Measurements from ENCODE around the gene B3GNT4. TPM values are rescaled to one million over a fixed set of nuclear protein-coding genes. Genes with fewer than 3 reads are reported as not detected.

The B3GNT4 gene
- total and polyA plus RNA-seq, 2 donors (not counting 3 experiments of a cell fraction or from before 2014, with no cell fraction given) = 0.11 to 0.31 TPM

GRCh38 chr12:122250047-122250446, 46.5 kb downstream of the B3GNT4 start:
- no peaks in the 10 kb centered on the region for H3K79me2 ChIP-seq (ENCODE audit: control insufficient read depth, insufficient read depth, low read length)
- intact Hi-C loops (cut with micrococcal nuclease) (no loop called here), dilution Hi-C loops (cut with MboI; ENCODE audit: extremely low pct_ligation_motif_present, low sequenced_read_pairs) (no loop called here)
- H4K20me1 ChIP-seq (replicated peaks; ENCODE audit: control insufficient read depth, extremely low read depth, insufficient read depth, low read length) = no peaks in the 10 kb centered on the region
- H3K4me2 ChIP-seq (ENCODE audit: insufficient read depth, low read length) = no peak overlapping the region
- H2AFZ ChIP-seq (ENCODE audit: low read depth, low read length) = no peak overlapping the region
- no peak overlapping the region for H3K9ac ChIP-seq (replicated peaks; ENCODE audit: extremely low read depth, insufficient read depth, low read length)
- CTCF ChIA-PET = interaction anchor here (0.9 kb wide), 1 partner anchor 19 kb away, joined by 3 read pairs; no protein-coding TSS in a partner anchor
- BruUV-seq (replicated peaks) = no TSS peak
- no peak for DNase-seq (ENCODE audit: low read depth, low spot score)
- no peaks in the 10 kb centered on the region for H3K4me1 ChIP-seq (ENCODE audit: control insufficient read depth, extremely low read depth, insufficient read depth, low read length)
- peaks cover 0 to 2% of the 10 kb centered on the region in 2 experiments for H3K36me3 ChIP-seq (ENCODE audit: control insufficient read depth in 2 of 2, extremely low read depth in 1 of 2, insufficient read depth in 2 of 2, low read length in 2 of 2)
- no peaks in the 10 kb centered on the region for H3K9me1 ChIP-seq (replicated peaks; ENCODE audit: control insufficient read depth, extremely low read depth, insufficient read depth, low read length)
- TF ChIP-seq JUN (IDR thresholded peaks at IDR 0.05; ENCODE audit: borderline replicate concordance, insufficient read depth, insufficient read length, low read depth) = no peak
- TF ChIP-seq FOS (IDR thresholded peaks at IDR 0.05; ENCODE audit: borderline replicate concordance, insufficient read depth, low read length) = no peak
- TF ChIP-seq CTCF (IDR thresholded peaks at IDR 0.05; ENCODE audit: extremely low read depth in 1 of 2, insufficient read depth in 1 of 2, low read depth in 1 of 2, low read length in 2 of 2) = no peak
- no peak for TF ChIP-seq EZH2 (IDR thresholded peaks at IDR 0.05; ENCODE audit: borderline replicate concordance, low read depth, low read length, severe bottlenecking)
- TF ChIP-seq POLR2AphosphoS5 (IDR thresholded peaks at IDR 0.05; ENCODE audit: insufficient read depth, low read depth, low read length) = no peak
- TF ChIP-seq, protein P1, sequence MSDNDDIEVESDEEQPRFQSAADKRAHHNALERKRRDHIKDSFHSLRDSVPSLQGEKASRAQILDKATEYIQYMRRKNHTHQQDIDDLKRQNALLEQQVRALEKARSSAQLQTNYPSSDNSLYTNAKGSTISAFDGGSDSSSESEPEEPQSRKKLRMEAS (IDR thresholded peaks at IDR 0.05; ENCODE audit: insufficient read depth, insufficient read length) = no peak
- no peak for TF ChIP-seq GATA2 (IDR thresholded peaks at IDR 0.05; ENCODE audit: insufficient read depth, insufficient read length, low read depth, low read length)
- no peak for TF ChIP-seq POLR2A (IDR thresholded peaks at IDR 0.05; ENCODE audit: low read depth, low read length)
- TF ChIP-seq MYC (IDR thresholded peaks at IDR 0.05; ENCODE audit: low read depth, low read length) = no peak
- no peak for FAIRE-seq
- POLR2A ChIA-PET = no interaction called here
- no peaks in the 10 kb centered on the region for H3K27me3 ChIP-seq (ENCODE audit: control insufficient read depth in 2 of 2, insufficient read depth in 2 of 2, low read length in 2 of 2)
- no peaks in the 10 kb centered on the region for H3K9me3 ChIP-seq (replicated peaks; ENCODE audit: control insufficient read depth, insufficient read depth, low read length)
- H3K27ac ChIP-seq (ENCODE audit: insufficient read depth, low read depth, low read length) = no peak overlapping the region
- H3K4me3 ChIP-seq (replicated peaks in 1 of 3; ENCODE audit: insufficient read depth in 1 of 3, low read depth in 1 of 3, low read length in 3 of 3) = no peak overlapping the region
